GM23248 (cell line): ENCODE results near the gene TMPRSS2. TPM values are rescaled to one million over a fixed set of nuclear protein-coding genes. Genes with fewer than 3 reads are reported as not detected.
A peak's percentile ranks its signal among the peaks of the same experiment; 100 is the strongest.

ENCODE experiments used
- DNase-seq: peaks from one replicate; pipeline ENCODE4 v3.0.0-alpha.2; 2015
- H2AFZ ChIP-seq: fragments of 200-600 bp; sonication (generic); 2 replicates; pipeline ENCODE4 v1.6.1; 2016; ENCODE audit warnings: antibody characterized with exemption
- H3F3A ChIP-seq: fragments of 200-600 bp; sonication (generic); 2 replicates; pipeline ENCODE4 v1.6.1; 2016; ENCODE audit warnings: mild to moderate bottlenecking, antibody characterized with exemption, mixed run types; ENCODE audit not compliant: insufficient read depth
- H3K27ac ChIP-seq: fragments of 200-600 bp; sonication (generic); 2 replicates; pipeline ENCODE4 v1.5.1; 2016; ENCODE audit warnings: mild to moderate bottlenecking
- H3K27me3 ChIP-seq: fragments of 200-600 bp; sonication (generic); replicated peaks from 2 replicates; pipeline ENCODE4 v1.6.1; 2016; ENCODE audit warnings: mild to moderate bottlenecking; ENCODE audit not compliant: insufficient read depth
- H3K36me3 ChIP-seq: fragments of 200-600 bp; sonication (generic); 2 replicates; pipeline ENCODE4 v1.6.1; 2016; ENCODE audit warnings: low read depth, mild to moderate bottlenecking
- H3K4me1 ChIP-seq: fragments of 200-600 bp; sonication (generic); 2 replicates; pipeline ENCODE4 v1.6.1; 2016; ENCODE audit warnings: mild to moderate bottlenecking; ENCODE audit not compliant: insufficient read depth
- H3K4me2 ChIP-seq: fragments of 200-600 bp; sonication (generic); one replicate; pipeline ENCODE4 v1.6.1; 2016; ENCODE audit warnings: mild to moderate bottlenecking; ENCODE audit not compliant: unreplicated experiment
- H3K4me3 ChIP-seq: fragments of 200-600 bp; sonication (generic); 2 replicates; pipeline ENCODE4 v1.5.1; 2016; ENCODE audit warnings: mild to moderate bottlenecking
- H3K79me2 ChIP-seq: fragments of 200-600 bp; sonication (generic); 2 replicates; pipeline ENCODE4 v1.6.1; 2016; ENCODE audit warnings: mild to moderate bottlenecking; ENCODE audit not compliant: insufficient read depth
- H3K9ac ChIP-seq: fragments of 200-600 bp; sonication (generic); 2 replicates; pipeline ENCODE4 v1.6.1; 2016; ENCODE audit warnings: mild to moderate bottlenecking
- H3K9me2 ChIP-seq: fragments of 200-600 bp; sonication (generic); 2 replicates; pipeline ENCODE4 v1.6.1; 2016; ENCODE audit warnings: mixed run types, mild to moderate bottlenecking, moderate library complexity; ENCODE audit not compliant: insufficient read depth
- H3K9me3 ChIP-seq: fragments of 200-600 bp; sonication (generic); one replicate; pipeline ENCODE4 v1.6.1; 2017; ENCODE audit warnings: low read depth
- H4K20me1 ChIP-seq: fragments of 200-600 bp; sonication (generic); 2 replicates; pipeline ENCODE4 v1.6.0; 2016; ENCODE audit not compliant: insufficient read depth
- EZH2 ChIP-seq: fragments of 200-600 bp; sonication (generic); IDR thresholded peaks from 2 replicates; pipeline ENCODE4 v1.6.1; 2018; ENCODE audit warnings: antibody characterized with exemption, mild to moderate bottlenecking; ENCODE audit not compliant: insufficient read depth, poor library complexity, severe bottlenecking
- EZH2phosphoT487 ChIP-seq: fragments of 200-600 bp; sonication (generic); IDR thresholded peaks from 2 replicates; pipeline ENCODE4 v1.6.1; 2018; ENCODE audit warnings: antibody characterized with exemption, moderate library complexity, mild to moderate bottlenecking, low read depth; ENCODE audit not compliant: insufficient read depth
- WGBS, 2 experiments: methylation state at CpG; one replicate each; pipeline ENCODE4 v1.1.6; 2015 to 2017; ENCODE audit warnings: low lambda C conversion rate in 2 of 2, low coverage in 1 of 2; ENCODE audit errors: missing lambda C conversion rate in 2 of 2; 5-methylcytosine and 5-hydroxymethylcytosine counted together
- in situ Hi-C: fragments of 300-500 bp; cut with MboI; formaldehyde crosslinking; loops from 2 replicates; pipeline ENCODE4 v1.15.0; 2020
- polyA plus RNA-seq: library from polyadenylated mRNA; unstranded; fragments of >200 nt; fragmentation: Nextera tagmentation; extraction: Ambion mirVana; gene quantifications from 2 replicates; pipeline ENCODE4 v1.2.1, GENCODE V29; 2016
- total RNA-seq: library from RNA; depleted of rRNA; stranded (reverse); fragments of >200 nt; shearing (Covaris generic); gene quantifications from 2 replicates; pipeline ENCODE4 v1.2.3, GENCODE V29; 2014

TMPRSS2 gene
- total and polyA plus RNA-seq, 2 experiments from 2014 or later: not detected

GRCh38 chr21:41509145-41509496 lies 1.2 kb upstream of the TMPRSS2 start:
- H3K9me3 ChIP-seq: no peaks in the 10 kb centered on the region
- no peak overlapping the region for H3K4me3 ChIP-seq
- no peaks in the 10 kb centered on the region for H3K9me2 ChIP-seq
- H3K4me2 ChIP-seq: no peak overlapping the region
- TF ChIP-seq EZH2phosphoT487: no peak
- peaks cover 58% of the 10 kb centered on the region for H3K27me3 ChIP-seq
- DNase-seq: no peak
- H3K79me2 ChIP-seq: no peaks in the 10 kb centered on the region
- H3K4me1 ChIP-seq: no peaks in the 10 kb centered on the region
- H4K20me1 ChIP-seq: no peaks in the 10 kb centered on the region
- 33 to 35% methylated on average over 7 of the region's 7 CpGs for WGBS, 2 experiments
- in situ Hi-C loops: no loop called here
- H3K36me3 ChIP-seq: no peaks in the 10 kb centered on the region
- no peak overlapping the region for H2AFZ ChIP-seq
- no peak overlapping the region for H3K9ac ChIP-seq
- H3K27ac ChIP-seq: no peak overlapping the region
- no peaks in the 10 kb centered on the region for H3F3A ChIP-seq

- H3K4me1 ChIP-seq: no peaks in the 10 kb centered on the region
- H3K27ac ChIP-seq: no peak overlapping the region
- WGBS, 2 experiments: 4% methylated on average over 23 to 25 of the region's 28 CpGs
- no peak overlapping the region for H2AFZ ChIP-seq
- no peaks in the 10 kb centered on the region for H3K36me3 ChIP-seq
- H3K9me3 ChIP-seq: no peaks in the 10 kb centered on the region
- H3K27me3 ChIP-seq: peaks cover 63% of the 10 kb centered on the region
- DNase-seq: no peak
- H3K4me2 ChIP-seq: no peak overlapping the region
- in situ Hi-C loops: no loop called here
- no peaks in the 10 kb centered on the region for H4K20me1 ChIP-seq
- no peaks in the 10 kb centered on the region for H3K79me2 ChIP-seq
- TF ChIP-seq EZH2phosphoT487: 0 out of 2 replicates have a peak, but pooled peaks have one; percentile 46
- TF ChIP-seq EZH2: peak; percentile 84
- no peaks in the 10 kb centered on the region for H3K9me2 ChIP-seq
- H3K4me3 ChIP-seq: no peak overlapping the region
- no peaks in the 10 kb centered on the region for H3F3A ChIP-seq
- H3K9ac ChIP-seq: no peak overlapping the region
These were observed 622 bp upstream of the TMPRSS2 start for GRCh38 chr21:41508415-41509144.

- Histone ChIP-seq H4K20me1 (no peaks in the 10 kb centered on the region), H3K9me3 (no peaks in the 10 kb centered on the region), H3F3A (no peaks in the 10 kb centered on the region), H2AFZ (no peak overlapping the region), H3K4me1 (no peaks in the 10 kb centered on the region), H3K4me3 (no peak overlapping the region), H3K36me3 (no peaks in the 10 kb centered on the region), H3K9me2 (no peaks in the 10 kb centered on the region), H3K79me2 (no peaks in the 10 kb centered on the region), H3K27me3 (peaks cover 63% of the 10 kb centered on the region), H3K27ac (no peak overlapping the region), H3K9ac (no peak overlapping the region), H3K4me2 (no peak overlapping the region)
- in situ Hi-C loops: no loop called here
- TF ChIP-seq EZH2phosphoT487 (no peak), EZH2 (no peak)
- DNase-seq: peak; percentile 14
- whole genome bisulfite sequencing, 2 experiments: 8 to 9% methylated on average over 60 of the region's 64 CpGs
These were observed 1.1 kb downstream of the TMPRSS2 start for GRCh38 chr21:41506611-41507520.

GRCh38 chr21:41506005-41506594 lies 1.9 kb downstream of the TMPRSS2 start:
- Histone ChIP-seq H3K36me3 (no peaks in the 10 kb centered on the region), H3K4me2 (no peak overlapping the region), H4K20me1 (no peaks in the 10 kb centered on the region), H3K27me3 (peaks cover 55% of the 10 kb centered on the region), H3K9me3 (no peaks in the 10 kb centered on the region), H3F3A (no peaks in the 10 kb centered on the region), H3K4me1 (no peaks in the 10 kb centered on the region), H3K79me2 (no peaks in the 10 kb centered on the region), H3K4me3 (no peak overlapping the region), H3K27ac (no peak overlapping the region), H3K9ac (no peak overlapping the region), H3K9me2 (no peaks in the 10 kb centered on the region), H2AFZ (no peak overlapping the region)
- DNase-seq: no peak
- 68 to 73% methylated on average over 7 of the region's 7 CpGs for WGBS, 2 experiments
- in situ Hi-C loops: no loop called here
- TF ChIP-seq EZH2phosphoT487: no peak
- no peak for TF ChIP-seq EZH2
